DMS53 treated with DMSO at 0.1 percent for 48 hours (cell line): ENCODE measurements around the gene GPR139.
A peak's percentile ranks its signal among the peaks of the same experiment; 100 is the strongest.

ENCODE experiments used
- DNase-seq: peaks from one replicate; lab custom pipeline; 2025; ENCODE audit not compliant: unreplicated experiment; lab: John Stamatoyannopoulos, UW

The GPR139 gene

GRCh38 chr16:19991614-19992013 lies 82.1 kb downstream of the GPR139 start:
- DNase-seq: peak; percentile 1

GRCh38 chr16:19984135-19984534 lies 89.6 kb downstream of the GPR139 start:
- no peak for DNase-seq
